HG02588 (cell line): ENCODE data around the gene DPY19L1.
"Not testable (repeated sequence)": the region's sequence is repeated elsewhere in the genome, so short reads cannot be mapped to it uniquely, and the experiment has no call there.

Experiments
- ATAC-seq: cut with Tn5 transposase; IDR thresholded peaks from one replicate; pipeline ENCODE4 v1.9.1; 2021; ENCODE audit warnings: mild to moderate bottlenecking, moderate library complexity; ENCODE audit not compliant: unreplicated experiment

The DPY19L1 gene

DNA sequence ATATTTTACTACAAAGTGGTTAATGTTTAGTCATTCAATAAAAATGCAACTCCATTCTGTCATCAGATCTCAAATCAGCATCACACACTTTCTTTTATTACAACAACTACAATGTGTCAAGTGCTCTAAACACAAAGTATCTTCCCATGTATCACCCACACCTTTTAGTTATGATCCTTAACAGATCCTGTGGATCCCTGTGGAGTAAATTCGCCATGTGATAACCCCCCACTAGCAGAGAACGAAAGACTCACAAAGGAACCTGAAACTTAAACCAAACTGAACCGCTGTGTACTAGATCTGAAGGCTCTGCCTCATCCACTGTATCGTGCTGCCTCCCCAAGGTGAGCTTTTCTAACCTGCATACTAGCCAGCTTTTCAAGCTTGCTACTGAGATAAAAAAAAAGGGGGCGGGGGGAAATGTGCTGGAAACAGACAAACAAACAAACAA, 1.7 kb downstream of the DPY19L1 start:
- ATAC-seq = no peak

DNA sequence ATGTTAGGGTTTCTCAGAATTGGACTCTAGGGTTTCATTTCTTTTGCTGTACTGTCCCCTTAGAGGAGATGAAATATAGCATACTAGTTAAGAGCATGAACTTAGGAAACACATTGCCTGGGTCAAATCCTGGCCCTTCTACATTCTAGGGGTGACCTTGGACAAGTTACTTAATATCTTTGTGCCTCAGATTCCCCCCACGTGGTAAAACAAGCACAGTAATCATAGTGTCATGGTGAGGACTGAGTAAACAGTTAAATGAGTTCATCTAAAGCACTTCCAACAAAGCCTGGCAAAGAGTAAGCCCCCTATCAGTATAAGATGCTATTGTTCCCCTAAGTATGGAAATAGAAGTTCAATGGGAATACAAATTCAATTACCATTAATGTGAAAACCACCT, 5.1 kb downstream of the DPY19L1 start:
- ATAC-seq = no peak

DNA sequence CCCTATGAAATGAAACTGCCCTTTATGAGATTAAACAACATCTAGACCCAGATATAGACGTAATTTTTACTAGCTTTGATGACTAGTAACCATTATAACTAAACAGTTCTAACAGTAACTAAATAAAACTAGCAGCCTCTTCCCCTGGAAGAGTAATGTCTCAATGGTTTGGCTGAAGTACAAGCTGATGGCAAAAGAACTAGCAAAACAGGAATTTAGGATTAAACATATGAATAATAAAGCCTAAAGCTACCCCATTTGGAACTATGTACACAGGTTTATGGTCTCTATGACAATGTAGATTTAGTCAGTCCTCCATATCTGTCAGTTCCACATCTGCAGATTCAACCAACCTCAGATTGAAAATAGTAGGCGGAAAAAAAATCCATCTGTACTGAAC, 6.4 kb downstream of the DPY19L1 start:
- no peak for ATAC-seq

DNA sequence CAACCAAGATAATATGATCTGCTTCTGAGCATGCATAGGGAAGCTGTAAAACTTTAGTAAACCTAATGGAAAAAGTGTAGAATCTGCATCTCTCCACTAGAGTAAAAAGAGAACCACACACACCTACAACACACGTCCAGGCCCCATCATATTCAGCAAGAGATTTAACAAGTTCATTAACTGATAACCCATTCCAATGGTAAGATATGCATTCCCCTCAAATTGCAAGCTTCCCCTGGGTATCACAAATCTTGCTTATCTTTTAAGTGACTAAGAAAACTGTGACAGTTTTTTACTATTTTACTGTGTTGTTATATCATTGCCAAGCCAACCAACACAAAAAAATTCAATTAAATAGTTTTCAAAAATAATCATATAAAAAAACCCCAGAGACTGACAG, 8.0 kb downstream of the DPY19L1 start:
- ATAC-seq = no peak

DNA sequence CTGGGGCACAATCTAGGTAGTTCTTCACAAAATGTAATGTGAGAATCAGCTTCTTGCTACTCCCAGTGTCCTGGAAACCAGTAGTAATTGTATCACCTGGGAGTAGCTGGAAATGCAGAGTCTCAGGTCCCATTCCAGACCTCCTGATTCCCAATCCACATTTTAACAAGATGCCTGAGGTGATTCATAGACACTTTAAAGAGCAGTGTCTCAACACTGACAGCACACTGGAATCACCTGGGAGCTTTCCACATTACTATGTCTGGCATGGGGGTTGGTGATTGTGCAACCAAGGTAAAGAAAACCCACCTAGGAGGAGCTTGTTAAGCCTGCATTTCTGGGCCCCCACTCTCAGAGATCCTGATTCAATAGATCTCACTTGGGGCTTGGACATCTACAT, 11.1 kb downstream of the DPY19L1 start:
- ATAC-seq = no peak

DNA sequence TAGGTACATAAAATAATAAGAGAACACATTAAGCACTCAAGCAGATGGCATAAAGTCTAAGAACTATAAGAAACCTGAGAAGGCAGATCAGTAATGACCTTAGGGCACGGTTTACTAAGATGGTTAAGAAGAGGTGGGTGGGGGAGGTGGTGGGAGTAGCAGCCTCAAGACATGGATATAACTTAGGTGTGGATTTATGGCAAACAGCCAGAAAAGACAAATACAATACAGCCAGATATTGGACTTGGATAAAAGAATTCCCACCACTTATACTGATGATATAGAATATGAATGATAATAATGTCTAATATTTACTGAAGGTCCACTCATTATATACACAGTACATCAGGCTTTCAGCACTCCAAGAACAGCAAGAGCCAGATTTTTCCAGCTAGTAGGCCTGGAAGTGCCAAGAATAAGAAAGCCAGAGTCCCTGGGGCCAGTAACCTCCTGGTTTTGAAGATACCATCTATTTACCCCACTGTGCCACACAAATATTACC, 11.9 kb downstream of the DPY19L1 start:
- ATAC-seq = no peak

DNA sequence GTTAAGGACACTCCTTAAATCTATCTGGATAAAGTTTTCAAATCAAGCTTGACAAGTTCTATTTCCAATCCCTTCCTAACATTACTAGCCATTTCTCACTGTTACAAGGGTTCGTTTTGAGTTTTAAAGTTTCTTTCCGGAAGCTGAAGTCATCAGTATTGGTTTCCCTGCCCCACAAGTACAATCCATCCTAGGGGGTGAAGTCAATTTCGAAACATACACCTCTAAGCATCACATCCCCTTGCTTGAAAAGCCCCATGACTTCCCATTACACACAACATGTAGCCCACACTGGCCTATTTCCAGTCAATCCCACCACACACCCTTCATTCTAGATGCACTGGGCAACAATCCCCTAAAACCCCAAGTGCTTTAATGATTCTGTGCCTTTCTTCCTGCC, 13.0 kb downstream of the DPY19L1 start:
- ATAC-seq = no peak

DNA sequence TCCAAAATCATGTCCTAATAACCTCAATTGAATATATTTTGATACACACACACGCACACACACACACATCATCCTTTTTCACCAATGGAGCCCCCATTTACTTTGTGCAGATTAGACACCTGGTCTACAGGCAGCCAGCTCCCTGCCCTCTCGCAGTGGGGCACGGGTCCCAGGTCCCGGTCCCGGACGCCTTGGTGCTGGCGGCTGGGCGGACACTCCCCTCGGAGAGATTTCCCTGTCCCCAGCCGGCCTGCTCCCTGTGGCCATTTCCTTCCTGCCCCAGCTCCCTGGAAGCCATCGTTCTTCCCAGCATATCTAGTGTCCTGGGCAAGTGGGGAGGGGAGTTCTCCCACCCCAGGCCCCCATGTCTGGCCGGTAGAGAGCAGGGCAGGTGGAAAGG, 14.6 kb downstream of the DPY19L1 start:
- no peak for ATAC-seq

DNA sequence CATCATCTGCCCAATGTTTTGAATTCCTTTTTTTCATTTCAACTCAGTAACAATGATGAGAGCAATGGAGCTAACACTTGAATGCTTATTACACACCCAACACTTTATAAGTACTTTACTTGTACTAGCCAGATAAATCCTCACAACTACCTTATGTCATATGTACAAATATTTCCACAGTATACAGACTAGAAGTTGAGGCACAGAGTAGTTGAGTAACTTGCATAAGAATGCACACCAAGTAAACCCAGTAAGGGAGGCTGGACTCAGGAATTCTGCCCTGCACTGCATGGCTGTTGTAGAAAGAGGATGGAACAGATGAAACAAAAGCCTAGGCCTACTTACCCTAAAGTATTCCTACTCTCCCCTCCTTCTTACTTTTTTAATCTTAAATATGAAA, 15.8 kb downstream of the DPY19L1 start:
- no peak for ATAC-seq

DNA sequence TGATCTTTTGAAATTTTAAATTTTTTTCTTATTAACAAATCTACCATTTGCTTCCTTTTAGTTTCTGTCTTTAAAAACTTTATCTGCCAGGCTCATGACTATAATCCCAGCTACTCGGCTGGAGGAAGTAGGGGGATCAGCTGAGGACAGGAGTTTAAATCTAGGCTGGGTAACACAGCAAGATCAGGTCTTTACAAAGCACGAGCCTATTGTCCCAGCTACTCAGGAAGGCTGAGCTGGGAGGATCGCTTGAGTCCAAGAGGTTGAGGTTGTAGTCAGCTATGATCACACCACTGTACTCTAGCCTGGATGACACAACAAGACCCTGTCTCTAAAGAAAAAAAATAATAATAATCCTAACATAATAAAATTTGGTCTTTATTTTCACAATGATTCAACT, 17.5 kb downstream of the DPY19L1 start:
- no peak for ATAC-seq

DNA sequence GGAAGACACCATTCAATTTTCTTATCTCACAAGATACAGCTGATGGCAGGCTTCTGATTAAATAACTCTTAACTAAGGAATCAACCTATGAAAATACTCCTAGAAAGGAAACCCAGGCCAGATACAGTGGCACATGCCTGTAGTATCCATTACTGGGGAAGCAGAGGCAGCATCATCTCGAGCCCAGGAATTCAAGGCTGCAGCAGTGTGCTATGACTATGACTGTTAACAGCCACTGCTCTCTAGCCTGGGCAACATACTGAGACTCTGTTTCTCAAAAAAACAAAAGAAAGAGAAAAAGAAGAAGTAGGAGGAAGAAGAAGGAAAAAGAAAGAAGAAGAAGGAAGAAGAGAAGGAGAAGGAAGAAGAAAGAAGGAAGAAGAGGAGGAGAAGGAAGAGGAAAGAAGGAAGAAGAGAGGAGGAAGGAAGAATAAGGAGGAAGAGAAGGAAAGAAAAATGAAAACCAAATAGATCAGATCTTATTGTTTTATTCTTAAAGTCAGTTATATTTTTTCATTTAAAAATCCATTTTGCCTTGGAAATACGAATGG, 18.0 kb downstream of the DPY19L1 start:
- ATAC-seq = no peak

DNA sequence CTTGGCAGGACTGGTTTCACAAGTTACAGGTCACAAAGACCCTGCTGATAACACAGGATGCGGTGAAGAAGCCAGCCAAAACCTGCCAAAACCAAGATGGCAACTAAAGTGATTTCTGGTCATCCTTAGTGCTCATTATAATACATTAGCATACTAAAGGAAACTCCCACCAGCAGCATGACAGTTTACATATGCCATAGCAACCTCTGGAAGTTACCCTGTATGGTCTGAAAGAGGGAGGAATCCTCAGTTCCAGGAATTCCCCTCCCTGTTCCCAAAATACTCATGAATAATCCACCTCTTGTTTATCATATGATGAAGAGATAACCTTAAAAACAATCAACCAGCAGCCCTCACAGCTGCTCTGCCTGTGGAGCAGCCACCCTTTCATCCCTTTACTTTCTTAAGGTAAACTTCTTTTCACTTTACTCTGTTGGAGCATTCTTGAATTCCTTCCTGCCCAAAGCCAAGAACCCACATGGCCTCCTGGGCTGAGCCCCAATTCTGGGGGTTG, 21.9 kb downstream of the DPY19L1 start:
- no peak for ATAC-seq

DNA sequence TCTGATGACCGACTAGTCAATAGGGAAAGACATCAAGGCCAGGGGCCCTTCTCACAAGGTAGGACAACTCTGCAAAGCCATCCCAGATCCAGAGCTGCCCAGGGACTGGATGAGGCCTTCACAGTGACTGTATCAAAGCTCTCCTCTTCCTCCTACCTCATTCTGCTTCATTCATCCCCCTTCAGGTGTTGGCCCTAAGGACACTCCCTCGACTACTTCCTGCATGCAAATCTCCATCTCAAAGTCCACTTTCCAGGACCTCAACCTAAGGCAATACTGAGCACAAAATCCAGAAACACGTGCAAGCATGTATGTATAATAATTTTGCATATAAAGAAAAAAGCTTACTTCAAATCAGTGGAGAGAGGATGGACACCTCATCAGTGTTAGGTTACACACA, 25.1 kb downstream of the DPY19L1 start:
- no peak for ATAC-seq

DNA sequence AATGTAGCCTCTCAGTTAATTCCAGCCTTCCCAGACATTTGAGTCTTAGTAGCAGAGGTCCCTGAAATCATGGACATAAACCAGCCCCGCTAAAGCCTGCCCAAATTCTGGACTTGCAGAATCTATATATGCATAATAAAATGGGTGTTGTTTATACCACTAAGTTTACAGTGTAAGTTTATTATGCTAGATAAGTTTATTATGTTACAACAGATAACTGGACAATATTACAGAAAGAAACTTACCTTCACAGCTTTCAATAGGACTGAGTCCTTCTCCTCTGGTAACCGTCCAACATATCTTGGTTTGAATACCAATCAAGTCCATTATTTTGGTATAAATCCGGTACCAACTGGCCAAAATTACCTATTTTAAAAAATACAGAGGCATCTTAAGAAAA, 26.2 kb downstream of the DPY19L1 start:
- ATAC-seq = no peak

DNA sequence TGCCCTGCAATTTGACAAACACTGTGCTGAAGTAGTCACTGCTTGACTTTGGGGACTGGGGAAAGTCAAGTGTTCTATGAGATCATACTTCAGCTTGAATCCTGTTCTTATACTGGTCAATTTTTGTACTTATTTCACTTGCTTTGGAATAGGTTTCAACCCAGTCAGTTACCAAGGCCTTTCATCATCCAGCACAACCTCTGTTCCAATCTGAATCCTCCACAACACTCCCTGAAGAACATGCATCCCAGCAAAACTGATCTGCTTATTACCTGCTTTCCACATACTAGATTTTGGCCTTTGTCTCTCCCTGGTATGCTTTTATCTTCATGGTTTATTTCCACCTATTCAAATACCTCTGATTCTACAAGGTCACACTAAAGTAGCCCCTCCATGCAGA, 29.5 kb downstream of the DPY19L1 start:
- ATAC-seq = no peak

DNA sequence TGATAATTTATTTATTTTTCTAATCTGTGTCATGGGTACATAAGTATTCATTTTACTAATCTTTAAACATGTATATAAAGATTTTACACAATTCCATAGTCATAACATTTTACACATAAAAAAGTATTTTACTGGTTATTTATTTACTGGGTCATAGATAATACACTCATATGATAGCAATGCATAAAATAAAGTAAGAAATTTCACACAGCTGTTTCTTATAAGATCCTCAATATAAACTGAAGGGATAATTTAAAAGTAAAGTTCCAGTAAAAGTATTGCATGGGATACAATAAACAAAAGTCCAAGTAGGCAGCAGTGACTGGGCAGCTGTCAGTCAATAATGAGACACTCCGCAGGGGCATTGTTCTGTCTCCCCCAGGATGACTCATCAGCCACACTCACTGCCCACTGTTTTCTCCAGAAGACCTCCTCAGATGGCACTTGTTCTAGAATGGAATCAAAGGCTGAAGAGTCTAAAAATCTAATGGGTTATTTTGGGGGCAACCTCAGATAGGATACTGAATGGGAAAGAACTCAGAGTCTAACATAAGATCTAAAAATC, 32.7 kb downstream of the DPY19L1 start:
- ATAC-seq = no peak

DNA sequence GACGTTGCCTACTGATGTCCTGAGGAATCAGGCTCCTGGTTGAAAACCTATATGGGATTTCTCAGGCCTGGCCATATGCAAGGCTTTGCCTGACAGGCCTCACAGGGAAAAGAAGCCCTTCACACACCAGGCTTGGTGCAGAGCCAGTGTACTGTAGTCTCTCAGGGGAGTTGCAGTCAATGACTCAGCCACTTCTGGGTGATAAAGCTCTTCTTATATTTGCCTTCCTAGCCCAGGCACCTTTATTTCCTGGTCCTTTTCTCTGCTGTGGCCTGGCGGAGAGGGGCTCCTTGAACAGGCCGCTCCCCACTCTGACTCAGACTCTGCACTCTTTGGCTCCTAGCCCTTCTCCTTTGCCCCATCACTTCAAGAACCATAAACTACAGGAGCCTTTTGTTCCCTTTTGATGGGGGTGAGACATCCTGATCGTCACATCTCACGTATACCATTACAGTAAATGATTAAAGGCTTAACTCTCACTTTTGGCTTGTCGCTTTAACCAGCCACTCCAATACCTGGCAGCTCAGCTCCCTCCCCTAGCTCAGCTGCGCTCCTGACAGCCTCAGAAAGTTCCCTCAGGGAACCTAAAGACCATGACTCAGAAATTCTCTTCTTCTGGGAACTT, 33.5 kb downstream of the DPY19L1 start:
- no peak for ATAC-seq

DNA sequence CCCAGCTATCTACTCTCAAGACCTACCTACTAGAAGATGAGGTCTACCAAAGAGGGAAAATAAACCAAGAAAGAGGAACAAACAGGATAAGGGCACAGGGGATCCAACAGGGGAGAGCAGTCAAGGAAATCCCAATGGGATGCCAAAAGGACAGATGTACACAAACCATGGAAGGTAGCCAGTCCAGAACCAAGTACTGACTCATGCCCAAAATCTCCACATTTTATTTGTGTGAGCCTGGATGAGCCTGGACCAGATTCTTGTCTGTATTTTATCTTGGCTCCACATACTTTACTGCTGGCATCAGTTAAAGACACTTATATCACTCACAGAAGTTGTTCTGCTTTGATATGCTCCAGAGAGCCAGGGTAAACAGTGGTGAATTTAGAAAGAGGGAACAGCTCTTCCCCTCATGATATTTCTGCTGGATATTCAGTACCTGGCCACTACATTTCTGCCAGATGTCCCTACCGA, 34.1 kb downstream of the DPY19L1 start:
- ATAC-seq = not testable (repeated sequence)

DNA sequence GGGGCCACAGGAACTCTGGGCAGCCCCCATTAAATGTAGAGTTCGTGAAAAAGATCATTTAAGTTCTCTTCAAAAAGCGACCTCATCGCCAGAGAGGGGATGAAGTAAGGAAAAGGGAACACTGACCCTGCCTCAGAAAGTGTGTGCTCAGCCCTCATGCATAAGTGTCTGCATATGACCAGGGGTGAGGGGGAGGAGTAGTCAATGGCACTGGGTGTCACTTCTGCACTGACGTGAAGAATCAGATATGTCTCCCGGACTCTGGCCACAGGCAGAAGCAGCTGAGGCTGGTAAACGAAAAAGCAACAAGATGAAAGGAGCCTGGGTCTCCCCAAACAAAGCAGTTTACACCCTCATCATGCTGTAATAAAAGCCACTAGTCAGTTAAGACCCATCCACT, 39.0 kb downstream of the DPY19L1 start:
- not testable (repeated sequence) for ATAC-seq

DNA sequence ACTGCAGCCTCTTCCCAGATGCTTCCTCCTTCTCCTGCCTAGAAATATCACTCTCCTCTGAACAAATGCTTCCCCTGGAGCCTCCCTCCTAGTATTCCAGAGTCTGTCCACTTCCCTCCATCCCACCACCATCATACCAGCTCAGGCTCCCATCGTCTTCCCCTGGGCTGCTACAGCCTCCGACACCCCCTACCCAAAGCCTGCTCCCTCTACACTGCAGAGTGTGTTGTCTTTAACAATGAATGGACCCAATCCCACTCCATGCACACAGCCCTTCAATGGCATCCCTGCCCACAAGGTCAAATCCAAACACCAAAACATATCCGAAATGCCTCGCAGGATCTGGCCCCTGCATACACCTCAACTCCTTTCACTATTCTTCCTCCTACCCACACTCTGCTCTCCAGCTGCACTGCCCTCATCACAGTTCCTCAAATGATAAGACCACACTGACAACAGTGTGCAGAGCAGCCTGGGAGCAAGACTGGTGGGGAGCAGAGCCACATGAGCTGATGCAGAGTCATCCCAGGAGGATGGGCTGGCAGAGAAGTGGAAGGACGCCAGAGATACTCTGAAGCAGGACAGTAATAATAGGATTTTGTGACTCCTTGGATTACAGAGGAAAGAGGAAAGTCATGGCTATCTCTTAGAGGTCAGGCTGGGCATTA, 40.7 kb downstream of the DPY19L1 start:
- ATAC-seq = not testable (repeated sequence)

DNA sequence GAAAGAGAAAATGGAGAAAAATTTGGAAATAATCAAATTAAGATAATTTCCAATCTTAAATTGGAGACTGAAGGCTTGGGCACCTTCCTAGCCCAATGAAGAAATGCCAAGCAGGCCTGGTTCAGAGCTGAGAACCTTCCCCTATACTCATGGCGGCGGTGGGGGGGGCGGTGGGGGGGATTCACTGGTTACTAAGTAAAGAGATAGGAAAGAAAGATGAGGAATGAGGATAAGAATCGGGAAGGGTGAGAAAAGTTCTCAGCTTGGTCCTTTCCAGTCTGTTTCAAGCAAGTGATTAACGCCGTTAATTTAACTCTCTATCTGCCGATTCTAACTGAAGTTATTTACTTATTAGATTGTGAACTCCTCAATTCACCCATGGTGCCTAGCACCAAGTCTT, 41.5 kb downstream of the DPY19L1 start:
- ATAC-seq = no peak
